K562 (cell line): ENCODE results near the gene TMEM41A. TPM values are rescaled to one million over a fixed set of nuclear protein-coding genes. Genes with fewer than 3 reads are reported as not detected.

Experiments used
- ATAC-seq: fragments of 200-7000 bp; cut with Tn5 transposase; 3 replicates; pipeline ENCODE4 v1.9.1; 2020; ENCODE audit warnings: moderate library complexity
- BruUV-seq: library from RNA; stranded (reverse); fragments of 400-500 nt; replicated peaks from 2 replicates; lab custom pipeline; 2021; lab: Mats Ljungman, UMichigan
- CTCF ChIA-PET: fragments of 300-600 bp; formaldehyde crosslinking; extraction: SDS; loops from one replicate; lab custom pipeline; 2021; ENCODE audit warnings: low intra/inter-chr PET ratio; lab: Yijun Ruan, JAX
- POLR2A ChIA-PET: fragments of 300-600, 350-650 bp; sonication (Branson Sonifier 250); formaldehyde crosslinking; extraction: SDS; loops from one replicate; lab custom pipeline; 2021; ENCODE audit warnings: antibody characterized with exemption, inconsistent platforms; lab: Yijun Ruan, JAX
- DNase-seq, 4 experiments: peaks; one replicate each; pipeline versions ENCODE4 v3.0.0 to v3.0.0-alpha.2; 2011 to 2018; ENCODE audit warnings: low spot score in 3 of 4, mixed read lengths in 3 of 4; ENCODE audit errors: extremely low read depth in 1 of 4
- FAIRE-seq: peaks from 2 replicates; lab custom pipeline; 2011; peaks lifted over from hg19 to GRCh38; lab: Jason Lieb, UNC
- H2AFZ ChIP-seq: 2 replicates; pipeline ENCODE4 v1.6.0; 2011; ENCODE audit warnings: low read depth, low read length, control low read depth, inconsistent platforms
- H3K27ac ChIP-seq: fragments of 200-600 bp; 3 replicates; pipeline ENCODE4 v1.8.0; 2011; ENCODE audit warnings: low read depth, mild to moderate bottlenecking, control low read depth, inconsistent platforms, low read length, moderate library complexity, mixed read lengths; ENCODE audit errors: extremely low read depth
- H3K27me3 ChIP-seq, 2 experiments: fragments of 300-600 bp in 1 of 2; 2 replicates in 1 of 2; 3 replicates in 1 of 2; pipeline versions ENCODE4 v1.6.0 to v1.8.0; 2011; ENCODE audit warnings: inconsistent platforms in 2 of 2, low read length in 2 of 2, mild to moderate bottlenecking in 1 of 2, mixed read lengths in 1 of 2, moderate library complexity in 1 of 2; ENCODE audit not compliant: control insufficient read depth in 2 of 2, insufficient read depth in 2 of 2
- H3K36me3 ChIP-seq: fragments of 300-600 bp; 3 replicates; pipeline ENCODE4 v1.8.0; 2011; ENCODE audit warnings: mild to moderate bottlenecking, low read length, inconsistent platforms; ENCODE audit not compliant: control insufficient read depth, insufficient read depth
- H3K4me1 ChIP-seq, 2 experiments: fragments of 200-600 bp in 1 of 2; replicated peaks in 1 of 2; 2 replicates in 1 of 2; 3 replicates in 1 of 2; pipeline versions ENCODE4 v1.5.1 to v1.8.0; 2011; ENCODE audit warnings: inconsistent platforms in 2 of 2, low read length in 2 of 2, mild to moderate bottlenecking in 1 of 2, mixed read lengths in 1 of 2, moderate library complexity in 1 of 2; ENCODE audit not compliant: control insufficient read depth in 2 of 2, insufficient read depth in 2 of 2
- H3K4me2 ChIP-seq: 2 replicates; pipeline ENCODE4 v1.6.1; 2011; ENCODE audit warnings: low read length, control low read depth, inconsistent platforms, mixed read lengths; ENCODE audit not compliant: insufficient read depth
- H3K4me3 ChIP-seq: fragments of 200-600 bp; sonication (generic), shearing (Covaris generic); 2 replicates; pipeline ENCODE4 v1.5.1; 2016; ENCODE audit warnings: control low read depth, inconsistent platforms
- H3K79me2 ChIP-seq: fragments of 200-600 bp; 3 replicates; pipeline ENCODE4 v1.8.0; 2011; ENCODE audit warnings: low read length, inconsistent platforms; ENCODE audit not compliant: control insufficient read depth, insufficient read depth
- H3K9ac ChIP-seq, 2 experiments: 2 replicates each; pipeline versions ENCODE4 v1.6.0 to v1.6.1; 2011; ENCODE audit warnings: low read depth in 2 of 2, low read length in 2 of 2, control low read depth in 1 of 2, inconsistent platforms in 1 of 2, mild to moderate bottlenecking in 1 of 2, mixed read lengths in 1 of 2; ENCODE audit not compliant: insufficient read depth in 1 of 2
- H3K9me1 ChIP-seq: one replicate; pipeline ENCODE4 v1.6.0; 2011; ENCODE audit warnings: inconsistent platforms, mild to moderate bottlenecking, low read length, moderate library complexity; ENCODE audit not compliant: control insufficient read depth, insufficient read depth
- H3K9me3 ChIP-seq: replicated peaks from 2 replicates; pipeline ENCODE4 v1.5.1; 2011; ENCODE audit warnings: low read depth, low read length, inconsistent platforms; ENCODE audit not compliant: control insufficient read depth, insufficient read depth
- H4K20me1 ChIP-seq: replicated peaks from 2 replicates; pipeline ENCODE4 v1.6.1; 2011; ENCODE audit warnings: low read length, inconsistent platforms, mixed read lengths; ENCODE audit not compliant: control insufficient read depth, insufficient read depth
- ASH1L ChIP-seq: fragments of 450-650 bp; IDR thresholded peaks from 2 replicates; pipeline ENCODE4 v1.6.1; 2018; ENCODE audit warnings: borderline replicate concordance, mild to moderate bottlenecking, low read depth; ENCODE audit not compliant: partially characterized antibody
- BCLAF1 ChIP-seq, 2 experiments: fragments of 450-650 bp in 1 of 2; IDR thresholded peaks; 2 replicates each; pipeline ENCODE4 v1.6.1; 2011 to 2017; ENCODE audit warnings: low read depth in 2 of 2, antibody characterized with exemption in 1 of 2, borderline replicate concordance in 1 of 2, low read length in 1 of 2, mild to moderate bottlenecking in 1 of 2, mixed read lengths in 1 of 2; ENCODE audit not compliant: control insufficient read depth in 1 of 2
- CSDE1 ChIP-seq, 2 experiments: fragments of 450-650 bp; IDR thresholded peaks; 2 replicates each; pipeline ENCODE4 v1.6.1; 2016; ENCODE audit warnings: mild to moderate bottlenecking in 1 of 2
- E2F1 ChIP-seq: sonication (generic); formaldehyde crosslinking; IDR thresholded peaks from 2 replicates; pipeline ENCODE4 v1.8.1; 2023; ENCODE audit warnings: mild to moderate bottlenecking, missing genetic modification reagents, moderate library complexity
- FOSL1 ChIP-seq: fragments of 200-800 bp; sonication (Bioruptor generic); conservative IDR thresholded peaks from 2 replicates; pipeline ENCODE4 v1.6.1; 2016; ENCODE audit warnings: missing genetic modification characterization, missing compliant biosample characterization
- FOXP4 ChIP-seq: sonication (generic); formaldehyde crosslinking; IDR thresholded peaks from 2 replicates; pipeline ENCODE4 v1.8.0; 2022; ENCODE audit warnings: mild to moderate bottlenecking, missing genetic modification reagents, borderline replicate concordance
- NCOR1 ChIP-seq: fragments of 450-650 bp; IDR thresholded peaks from 2 replicates; pipeline ENCODE4 v1.6.1; 2016; ENCODE audit warnings: mild to moderate bottlenecking, moderate library complexity
- NFXL1 ChIP-seq: fragments of 450-650 bp; formaldehyde crosslinking; IDR thresholded peaks from 2 replicates; pipeline ENCODE4 v1.4.0; 2021; ENCODE audit warnings: mild to moderate bottlenecking
- PHF8 ChIP-seq: fragments of 200-600 bp; sonication (generic); IDR thresholded peaks from 2 replicates; pipeline ENCODE4 v1.6.1; 2012; ENCODE audit warnings: mixed run types, mild to moderate bottlenecking, inconsistent platforms, low read length, moderate library complexity, borderline replicate concordance
- POLR3G ChIP-seq: IDR thresholded peaks from 2 replicates; pipeline ENCODE4 v1.6.1; 2011; ENCODE audit not compliant: insufficient read length, insufficient replicate concordance; ENCODE audit errors: extremely low read depth
- TRIM25 ChIP-seq: fragments of 450-650 bp; IDR thresholded peaks from 2 replicates; pipeline ENCODE4 v1.7.0; 2016; ENCODE audit warnings: borderline replicate concordance
- TSC22D4 ChIP-seq: fragments of 450-650 bp; IDR thresholded peaks from 2 replicates; pipeline ENCODE4 v1.6.1; 2016; ENCODE audit warnings: missing genetic modification characterization, missing biosample characterization, control low read depth
- WGBS: fragments of 100-300 bp; shearing (Covaris generic); methylation state at CpG from one replicate; pipeline ENCODE4 v1.1.6; 2016; ENCODE audit warnings: low coverage, mixed read lengths; ENCODE audit not compliant: insufficient coverage; ENCODE audit errors: missing lambda C conversion rate; 5-methylcytosine and 5-hydroxymethylcytosine counted together
- in situ Hi-C: fragments of 300-500 bp; cut with MboI; formaldehyde crosslinking; loops from 4 replicates; pipeline ENCODE4 v1.15.0; 2018; ENCODE audit warnings: inconsistent platforms, mixed read lengths
- intact Hi-C: fragments of 100-400 bp; cut with micrococcal nuclease; formaldehyde crosslinking; loops from 2 replicates; pipeline ENCODE4 v1.14.2; 2022
- polyA plus RNA-seq, 8 experiments: library from polyadenylated mRNA; depleted of rRNA in 4 of 8; stranded (reverse) in 5 of 8; unstranded in 3 of 8; fragments of >200 nt; fragmentation: Nextera tagmentation in 2 of 8; fragmentation: Illumina TruSeq in 1 of 8; extraction: Ambion mirVana in 2 of 8; extraction: Trizol in 1 of 8; gene quantifications; 2 replicates each; pipeline versions ENCODE4 v1.2.1 to v1.2.3, GENCODE V29; 2011 to 2014; ENCODE audit warnings: inconsistent platforms in 1 of 8, missing spikeins in 1 of 8
- total RNA-seq, 7 experiments: library from RNA; depleted of rRNA in 6 of 7; stranded (reverse); fragments of >200 nt in 6 of 7; fragmentation: Illumina TruSeq in 2 of 7; extraction: Trizol in 2 of 7; gene quantifications; 2 replicates each; pipeline versions ENCODE4 v1.2.1 to v1.2.3, GENCODE V29; 2011 to 2021; ENCODE audit warnings: low replicate concordance in 1 of 7

TMEM41A gene
- total and polyA plus RNA-seq, 9 of the 15 experiments (the other 6 are each of a cell fraction or from before 2014, with no cell fraction given) = 22.5 to 65.9 (median 31.5) TPM

GRCh38 chr3:185442031-185442430, 56.8 kb downstream of the TMEM41A start:
- no peak overlapping the region for H3K27ac ChIP-seq
- no peak overlapping the region for H3K4me3 ChIP-seq
- H3K27me3 ChIP-seq = peaks cover 0 to 5% of the 10 kb centered on the region in 2 experiments; a peak in 3 of 5 replicates
- BruUV-seq = no TSS peak
- no peaks in the 10 kb centered on the region for H4K20me1 ChIP-seq
- no peaks in the 10 kb centered on the region for H3K79me2 ChIP-seq
- H2AFZ ChIP-seq = no peak overlapping the region
- H3K9me1 ChIP-seq = no peaks in the 10 kb centered on the region
- FAIRE-seq (no peak), DNase-seq (no peak), ATAC-seq (no peak)
- POLR2A ChIA-PET = no interaction called here
- CTCF ChIA-PET = no interaction called here
- no peak overlapping the region for H3K9ac ChIP-seq
- in situ Hi-C loops = no loop called here
- no peak overlapping the region for H3K4me2 ChIP-seq
- intact Hi-C loops = no loop called here
- H3K9me3 ChIP-seq = no peaks in the 10 kb centered on the region
- WGBS = 24% methylated on average over 6 of the region's 6 CpGs
- H3K36me3 ChIP-seq = no peaks in the 10 kb centered on the region
- H3K4me1 ChIP-seq = no peaks in the 10 kb centered on the region
- TF ChIP-seq FOSL1 = no peak
- no peak for TF ChIP-seq PHF8
- TF ChIP-seq FOXP4 (CRISPR knock-in tag) = no peak
- TF ChIP-seq NCOR1 = no peak
- TF ChIP-seq NFXL1 (CRISPR knock-in tag) = no peak
- no peak for TF ChIP-seq TSC22D4 (tag)
- no peak for TF ChIP-seq E2F1 (CRISPR knock-in tag)
- no peak for TF ChIP-seq BCLAF1 (IDR thresholded peaks at IDR 0.05; ENCODE audit: borderline replicate concordance in 1 of 2, control insufficient read depth in 1 of 2, low read depth in 2 of 2, low read length in 1 of 2)
- TF ChIP-seq TRIM25 = no peak
- TF ChIP-seq CSDE1 (IDR thresholded peaks at IDR 0.05) = no peak
- no peak for TF ChIP-seq ASH1L
- TF ChIP-seq POLR3G = no peak
